Gastroesophageal sphincter (tissue), 4 donors: ENCODE measurements around the gene EFCAB5. TPM values are rescaled to one million over a fixed set of nuclear protein-coding genes. Genes with fewer than 3 reads are reported as not detected.

Experiments used
- ATAC-seq: fragments of 150-250 bp; one replicate; pipeline ENCODE4 v1.9.1; 2016; ENCODE audit warnings: mild to moderate bottlenecking, moderate library complexity
- H3K27ac ChIP-seq, 4 donors: fragments of 200-600 bp; sonication (generic) in 3 of 4; 1 replicate in 3 of 4; 2 replicates in 1 of 4; pipeline ENCODE4 v1.5.1; 2016 to 2019
- H3K27me3 ChIP-seq: fragments of 200-600 bp; sonication (generic); one replicate; pipeline ENCODE4 v1.5.1; 2019
- H3K36me3 ChIP-seq, 2 donors: fragments of 200-600 bp; sonication (generic); one replicate each; pipeline ENCODE4 v1.5.1; 2019; ENCODE audit warnings: control low read depth in 1 of 2
- H3K4me1 ChIP-seq, 3 donors: fragments of 200-600 bp; sonication (generic); 1 replicate in 2 of 3; 2 replicates in 1 of 3; pipeline ENCODE4 v1.5.1; 2016 to 2019; ENCODE audit warnings: control low read depth in 2 of 3
- H3K4me3 ChIP-seq, 2 donors: fragments of 200-600 bp; sonication (generic); one replicate each; pipeline ENCODE4 v1.5.1; 2019; ENCODE audit warnings: mild to moderate bottlenecking in 1 of 2, moderate library complexity in 1 of 2
- H3K9me3 ChIP-seq, 3 donors: fragments of 200-600 bp; sonication (generic); one replicate each; pipeline ENCODE4 v1.5.1; 2017 to 2019; ENCODE audit warnings: control low read depth in 2 of 3
- CTCF ChIP-seq, 4 experiments: fragments of 200-600 bp in 2 of 4; fragments of 450-650 bp in 2 of 4; sonication (generic) in 1 of 4; IDR thresholded peaks; one replicate each; pipeline ENCODE4 v1.5.1; 2017 to 2019; ENCODE audit warnings: antibody characterized with exemption in 4 of 4, mild to moderate bottlenecking in 2 of 4, moderate library complexity in 2 of 4
- EP300 ChIP-seq: sonication (generic); formaldehyde crosslinking; IDR thresholded peaks from one replicate; pipeline ENCODE4 v1.6.1; 2017; ENCODE audit warnings: antibody characterized with exemption, mild to moderate bottlenecking
- POLR2A ChIP-seq, 2 donors: fragments of 450-650 bp; IDR thresholded peaks; one replicate each; pipeline ENCODE4 v1.6.1; 2017; ENCODE audit warnings: antibody characterized with exemption in 2 of 2, mild to moderate bottlenecking in 2 of 2, moderate library complexity in 1 of 2
- POLR2AphosphoS5 ChIP-seq: sonication (generic); formaldehyde crosslinking; IDR thresholded peaks from one replicate; pipeline ENCODE4 v1.6.1; 2017; ENCODE audit warnings: antibody characterized with exemption
- WGBS, 2 donors: methylation state at CpG; one replicate each; pipeline ENCODE4 v1.1.5; 2018; ENCODE audit warnings: low coverage in 1 of 2; 5-methylcytosine and 5-hydroxymethylcytosine counted together
- total RNA-seq, 4 donors: library from RNA; depleted of rRNA; stranded (reverse); fragments of >200 nt; gene quantifications; one replicate each; pipeline ENCODE4 v1.1.0, GENCODE V29; 2016

Gene EFCAB5
- total RNA-seq, 4 donors from 2014 or later, result 0.27 to 2.8 TPM; not detected in 2

GRCh38 chr17:29906969-29907368, 34.5 kb upstream of the EFCAB5 start:
- 95 to 100% methylated on average over 2 of the region's 2 CpGs for WGBS, 2 donors
- Histone ChIP-seq H3K4me3 (no peak overlapping the region), H3K27ac (no peak overlapping the region)

GRCh38 chr17:29909236-29910003, 32.0 kb upstream of the EFCAB5 start:
- Histone ChIP-seq H3K4me3 (no peak overlapping the region), H3K36me3 (peaks cover 0 to 7% of the 10 kb centered on the region in 2 donors), H3K4me1 (no peaks in the 10 kb centered on the region), H3K9me3 (no peaks in the 10 kb centered on the region), H3K27me3 (no peaks in the 10 kb centered on the region), H3K27ac (no peak overlapping the region)
- no peak for ATAC-seq
- no peak for TF ChIP-seq POLR2A (IDR thresholded peaks at IDR 0.05)
- TF ChIP-seq CTCF (IDR thresholded peaks at IDR 0.05), result no peak
- TF ChIP-seq POLR2AphosphoS5, result no peak
- no peak for TF ChIP-seq EP300
- WGBS, 2 donors, result 84 to 85% methylated on average over 5 to 6 of the region's 6 CpGs

More at GRCh38 chr17:29906969-29907368, 34.5 kb upstream of the EFCAB5 start:
- no peaks in the 10 kb centered on the region for H3K4me1 ChIP-seq
- H3K36me3 ChIP-seq, result no peaks in the 10 kb centered on the region
- no peaks in the 10 kb centered on the region for H3K27me3 ChIP-seq
- no peaks in the 10 kb centered on the region for H3K9me3 ChIP-seq
- no peak for TF ChIP-seq CTCF (IDR thresholded peaks at IDR 0.05)
- TF ChIP-seq EP300, result no peak
- no peak for TF ChIP-seq POLR2AphosphoS5
- TF ChIP-seq POLR2A (IDR thresholded peaks at IDR 0.05), result no peak
- ATAC-seq, result no peak

- Histone ChIP-seq H3K36me3 (peaks cover 0 to 7% of the 10 kb centered on the region in 2 donors), H3K27me3 (no peaks in the 10 kb centered on the region), H3K4me1 (peaks cover 0 to 4% (median 0%) of the 10 kb centered on the region in 3 donors), H3K9me3 (no peaks in the 10 kb centered on the region), H3K4me3 (no peak overlapping the region), H3K27ac (no peak overlapping the region)
- no peak for ATAC-seq
- TF ChIP-seq EP300 (no peak), POLR2A (IDR thresholded peaks at IDR 0.05) (no peak), POLR2AphosphoS5 (no peak), CTCF (IDR thresholded peaks at IDR 0.05) (no peak)
These were observed 29.7 kb upstream of the EFCAB5 start for GRCh38 chr17:29911641-29912177.

- H3K36me3 ChIP-seq, result peaks cover 0 to 7% of the 10 kb centered on the region in 2 donors
- no peak for ATAC-seq
- no peaks in the 10 kb centered on the region for H3K9me3 ChIP-seq
- H3K27me3 ChIP-seq, result no peaks in the 10 kb centered on the region
- H3K4me3 ChIP-seq, result no peak overlapping the region
- no peak overlapping the region for H3K27ac ChIP-seq
- TF ChIP-seq CTCF (IDR thresholded peaks at IDR 0.05) (no peak), POLR2A (IDR thresholded peaks at IDR 0.05) (no peak), EP300 (no peak)
- H3K4me1 ChIP-seq, result peaks cover 0 to 14% (median 0%) of the 10 kb centered on the region in 3 donors
- 62 to 66% methylated on average over 2 of the region's 2 CpGs for WGBS, 2 donors
These were observed 26.5 kb upstream of the EFCAB5 start for GRCh38 chr17:29914819-29915537.
